Panc1 (cell line): Measurements from ENCODE around the gene LEMD2. TPM values are rescaled to one million over a fixed set of nuclear protein-coding genes. Genes with fewer than 3 reads are reported as not detected.
A peak's percentile ranks its signal among the peaks of the same experiment; 100 is the strongest.

Experiments
- ATAC-seq: fragments of 200-7000 bp; cut with Tn5 transposase; 2 replicates; pipeline ENCODE4 v1.9.1; 2020; ENCODE audit warnings: mild to moderate bottlenecking, moderate library complexity
- BruUV-seq: library from RNA; stranded (reverse); fragments of 400-500 nt; replicated peaks from 2 replicates; lab custom pipeline; 2021; lab: Mats Ljungman, UMichigan
- CTCF ChIA-PET: fragments of 300-600 bp; sonication (Branson Sonifier 250); formaldehyde crosslinking; loops from one replicate; lab custom pipeline; 2022; ENCODE audit warnings: antibody characterized with exemption; lab: Charles Lee
- POLR2A ChIA-PET: fragments of 300-600 bp; sonication (Branson Sonifier 250); formaldehyde crosslinking; loops from one replicate; lab custom pipeline; 2022; ENCODE audit warnings: antibody characterized with exemption; lab: Charles Lee
- DNase-seq: peaks from one replicate; pipeline ENCODE4 v3.0.0-alpha.2; 2010; ENCODE audit warnings: low read depth, low spot score
- H3K27ac ChIP-seq: 2 replicates; pipeline ENCODE4 v1.5.1; 2011; ENCODE audit warnings: mild to moderate bottlenecking, low read length, inconsistent platforms
- H3K27me3 ChIP-seq: fragments of 200-500 bp; sonication (Bioruptor generic); 2 replicates; pipeline ENCODE4 v1.6.0; 2014; ENCODE audit warnings: low read length, inconsistent platforms; ENCODE audit not compliant: control insufficient read depth, insufficient read depth
- H3K36me3 ChIP-seq: fragments of 200-500 bp; sonication (Bioruptor generic); 2 replicates; pipeline ENCODE4 v1.5.1; 2014; ENCODE audit warnings: inconsistent platforms, mild to moderate bottlenecking, low read length, moderate library complexity; ENCODE audit not compliant: control insufficient read depth, insufficient read depth
- H3K4me1 ChIP-seq: 2 replicates; pipeline ENCODE4 v1.5.1; 2011; ENCODE audit warnings: inconsistent platforms, mild to moderate bottlenecking, low read length, moderate library complexity; ENCODE audit not compliant: control insufficient read depth, insufficient read depth
- H3K4me3 ChIP-seq, 2 experiments: 2 replicates each; pipeline ENCODE4 v1.5.1; 2011 to 2012; ENCODE audit warnings: low read depth in 2 of 2, low read length in 2 of 2, mild to moderate bottlenecking in 2 of 2, inconsistent platforms in 1 of 2, moderate library complexity in 1 of 2
- H3K9me3 ChIP-seq: fragments of 200-500 bp; sonication (Bioruptor generic); 2 replicates; pipeline ENCODE4 v1.5.1; 2014; ENCODE audit warnings: low read depth, mild to moderate bottlenecking, inconsistent platforms, low read length, moderate library complexity; ENCODE audit not compliant: control insufficient read depth, insufficient read depth
- POLR2AphosphoS5 ChIP-seq: IDR thresholded peaks from 2 replicates; pipeline ENCODE4 v1.6.1; 2012; ENCODE audit warnings: mild to moderate bottlenecking, low read depth, low read length, moderate library complexity
- SIN3A ChIP-seq: IDR thresholded peaks from 2 replicates; pipeline ENCODE4 v1.6.1; 2012; ENCODE audit warnings: low read depth, mild to moderate bottlenecking, low read length, moderate library complexity, borderline replicate concordance; ENCODE audit not compliant: insufficient read depth
- TCF7L2 ChIP-seq: IDR thresholded peaks from 2 replicates; pipeline ENCODE4 v1.6.1; 2011; ENCODE audit warnings: mild to moderate bottlenecking, low read depth, low read length, inconsistent platforms
- in situ Hi-C: cut with HindIII; loops from 2 replicates; pipeline ENCODE4 v1.10.0; 2016; ENCODE audit warnings: low sequenced_read_pairs, low pct_unique_long_range_greater_than_20kb
- intact Hi-C: fragments of 100-400 bp; cut with micrococcal nuclease; formaldehyde crosslinking; loops from one replicate; pipeline ENCODE4 v1.10.0; 2022; ENCODE audit not compliant: unreplicated experiment
- total RNA-seq: library from RNA; stranded (reverse); gene quantifications from one replicate; pipeline ENCODE4 v1.2.1, GENCODE V29; 2021; ENCODE audit not compliant: unreplicated experiment
- TF ChIP-seq, protein P1 (sequence below), 2 experiments: IDR thresholded peaks; 2 replicates each; pipeline ENCODE4 v1.6.1; 2011 to 2012; ENCODE audit warnings: low read depth in 2 of 2, control low read depth in 1 of 2, low read length in 1 of 2, mild to moderate bottlenecking in 1 of 2, moderate library complexity in 1 of 2; ENCODE audit not compliant: insufficient read depth in 1 of 2
- TF ChIP-seq, protein P2 (sequence below): fragments of 450-650 bp; IDR thresholded peaks from 2 replicates; pipeline ENCODE4 v1.5.1; 2017; ENCODE audit warnings: mild to moderate bottlenecking

The LEMD2 gene
- total RNA-seq, 1 experiment from 2014 or later, result 89.8 TPM

DNA sequence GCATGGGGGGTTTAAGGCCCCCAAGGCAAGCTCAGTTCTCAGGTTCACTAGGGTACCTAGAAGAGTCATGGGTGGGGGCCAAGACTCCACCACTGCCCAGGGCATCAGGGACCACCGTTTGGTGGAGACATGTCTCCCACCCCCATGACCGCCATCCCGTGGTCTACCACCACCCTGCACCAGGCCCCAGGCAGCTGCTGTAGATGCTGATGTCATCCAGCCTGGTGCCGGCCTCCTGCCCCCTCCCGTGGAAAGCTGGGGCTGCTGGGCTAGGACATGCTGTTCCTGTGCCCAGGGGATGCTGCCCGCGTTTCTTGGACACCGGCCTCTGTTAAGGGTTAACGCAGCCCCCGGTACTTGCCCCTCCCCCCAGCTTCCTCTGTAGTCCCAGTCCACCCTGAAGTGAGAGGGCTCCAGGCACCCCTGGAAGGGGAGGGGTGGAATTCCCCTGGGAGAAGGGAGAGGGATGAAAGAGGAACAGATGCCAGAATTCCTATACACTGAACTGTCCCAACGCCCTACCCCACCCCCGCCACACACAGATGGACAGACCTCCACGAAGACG, 42.8 kb downstream of the LEMD2 start:
- H3K4me1 ChIP-seq, result peaks cover 9% of the 10 kb centered on the region
- POLR2A ChIA-PET, result interaction anchor here (0.5 kb wide), 1 partner anchor 9 kb away, joined by 4 read pairs; no protein-coding TSS in a partner anchor
- no peak overlapping the region for H3K4me3 ChIP-seq
- H3K27me3 ChIP-seq, result no peaks in the 10 kb centered on the region
- intact Hi-C loops (loop anchor here (10.0 kb wide), 1 partner anchor 409 kb away; no protein-coding TSS in a partner anchor), in situ Hi-C loops (no loop called here)
- DNase-seq (no peak), ATAC-seq (peak; percentile 44; the same call in 1 of the 2 replicates)
- no peaks in the 10 kb centered on the region for H3K36me3 ChIP-seq
- no peaks in the 10 kb centered on the region for H3K9me3 ChIP-seq
- TF ChIP-seq, protein P1, sequence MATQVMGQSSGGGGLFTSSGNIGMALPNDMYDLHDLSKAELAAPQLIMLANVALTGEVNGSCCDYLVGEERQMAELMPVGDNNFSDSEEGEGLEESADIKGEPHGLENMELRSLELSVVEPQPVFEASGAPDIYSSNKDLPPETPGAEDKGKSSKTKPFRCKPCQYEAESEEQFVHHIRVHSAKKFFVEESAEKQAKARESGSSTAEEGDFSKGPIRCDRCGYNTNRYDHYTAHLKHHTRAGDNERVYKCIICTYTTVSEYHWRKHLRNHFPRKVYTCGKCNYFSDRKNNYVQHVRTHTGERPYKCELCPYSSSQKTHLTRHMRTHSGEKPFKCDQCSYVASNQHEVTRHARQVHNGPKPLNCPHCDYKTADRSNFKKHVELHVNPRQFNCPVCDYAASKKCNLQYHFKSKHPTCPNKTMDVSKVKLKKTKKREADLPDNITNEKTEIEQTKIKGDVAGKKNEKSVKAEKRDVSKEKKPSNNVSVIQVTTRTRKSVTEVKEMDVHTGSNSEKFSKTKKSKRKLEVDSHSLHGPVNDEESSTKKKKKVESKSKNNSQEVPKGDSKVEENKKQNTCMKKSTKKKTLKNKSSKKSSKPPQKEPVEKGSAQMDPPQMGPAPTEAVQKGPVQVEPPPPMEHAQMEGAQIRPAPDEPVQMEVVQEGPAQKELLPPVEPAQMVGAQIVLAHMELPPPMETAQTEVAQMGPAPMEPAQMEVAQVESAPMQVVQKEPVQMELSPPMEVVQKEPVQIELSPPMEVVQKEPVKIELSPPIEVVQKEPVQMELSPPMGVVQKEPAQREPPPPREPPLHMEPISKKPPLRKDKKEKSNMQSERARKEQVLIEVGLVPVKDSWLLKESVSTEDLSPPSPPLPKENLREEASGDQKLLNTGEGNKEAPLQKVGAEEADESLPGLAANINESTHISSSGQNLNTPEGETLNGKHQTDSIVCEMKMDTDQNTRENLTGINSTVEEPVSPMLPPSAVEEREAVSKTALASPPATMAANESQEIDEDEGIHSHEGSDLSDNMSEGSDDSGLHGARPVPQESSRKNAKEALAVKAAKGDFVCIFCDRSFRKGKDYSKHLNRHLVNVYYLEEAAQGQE (IDR thresholded peaks at IDR 0.05; ENCODE audit: insufficient read depth in 1 of 2, low read depth in 2 of 2, low read length in 1 of 2), result no peak
- no peak for TF ChIP-seq POLR2AphosphoS5
- CTCF ChIA-PET, result interaction anchor here (0.5 to 3.9 kb wide), 2 partner anchors 16 to 406 kb away, joined by 5 to 24 read pairs; no protein-coding TSS in a partner anchor
- BruUV-seq, result no TSS peak
- H3K27ac ChIP-seq, result no peak overlapping the region

DNA sequence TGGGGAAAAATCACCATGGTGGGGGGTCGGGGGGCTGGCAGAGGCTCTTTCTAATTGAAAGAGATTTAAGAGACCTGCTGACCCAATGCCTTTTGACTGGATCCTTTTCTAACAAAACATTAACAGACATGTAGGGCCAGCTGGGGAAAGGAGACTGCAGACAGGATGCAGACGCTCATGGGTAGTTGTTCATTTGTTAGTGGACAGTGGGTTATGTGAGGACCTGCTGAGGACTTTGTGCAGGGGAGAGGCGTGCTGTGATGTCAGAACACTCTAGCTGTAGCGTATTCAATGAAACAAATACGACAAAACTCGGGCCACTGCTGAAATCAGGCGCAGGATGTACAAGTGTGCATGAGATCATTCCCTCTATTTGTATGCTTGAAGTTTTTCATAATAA, 43.4 kb downstream of the LEMD2 start:
- Histone ChIP-seq H3K27me3 (no peaks in the 10 kb centered on the region), H3K36me3 (no peaks in the 10 kb centered on the region), H3K27ac (peak overlapping the region; percentile 12; the same call in 1 of the 2 replicates), H3K4me1 (peaks cover 9% of the 10 kb centered on the region), H3K4me3 (no peak overlapping the region), H3K9me3 (no peaks in the 10 kb centered on the region)
- no peak for ATAC-seq
- no peak for DNase-seq
- intact Hi-C loops (loop anchor here (10.0 kb wide), 1 partner anchor 409 kb away; no protein-coding TSS in a partner anchor), in situ Hi-C loops (no loop called here)
- BruUV-seq, result no TSS peak
- ChIA-PET POLR2A (interaction anchor here (0.5 kb wide), 1 partner anchor 10 kb away, joined by 4 read pairs; no protein-coding TSS in a partner anchor), CTCF (interaction anchor here (0.5 to 3.9 kb wide), 2 partner anchors 16 to 407 kb away, joined by 5 to 24 read pairs; no protein-coding TSS in a partner anchor)
- TF ChIP-seq, protein P2, sequence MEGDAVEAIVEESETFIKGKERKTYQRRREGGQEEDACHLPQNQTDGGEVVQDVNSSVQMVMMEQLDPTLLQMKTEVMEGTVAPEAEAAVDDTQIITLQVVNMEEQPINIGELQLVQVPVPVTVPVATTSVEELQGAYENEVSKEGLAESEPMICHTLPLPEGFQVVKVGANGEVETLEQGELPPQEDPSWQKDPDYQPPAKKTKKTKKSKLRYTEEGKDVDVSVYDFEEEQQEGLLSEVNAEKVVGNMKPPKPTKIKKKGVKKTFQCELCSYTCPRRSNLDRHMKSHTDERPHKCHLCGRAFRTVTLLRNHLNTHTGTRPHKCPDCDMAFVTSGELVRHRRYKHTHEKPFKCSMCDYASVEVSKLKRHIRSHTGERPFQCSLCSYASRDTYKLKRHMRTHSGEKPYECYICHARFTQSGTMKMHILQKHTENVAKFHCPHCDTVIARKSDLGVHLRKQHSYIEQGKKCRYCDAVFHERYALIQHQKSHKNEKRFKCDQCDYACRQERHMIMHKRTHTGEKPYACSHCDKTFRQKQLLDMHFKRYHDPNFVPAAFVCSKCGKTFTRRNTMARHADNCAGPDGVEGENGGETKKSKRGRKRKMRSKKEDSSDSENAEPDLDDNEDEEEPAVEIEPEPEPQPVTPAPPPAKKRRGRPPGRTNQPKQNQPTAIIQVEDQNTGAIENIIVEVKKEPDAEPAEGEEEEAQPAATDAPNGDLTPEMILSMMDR, result no peak
- TF ChIP-seq, protein P1 (IDR thresholded peaks at IDR 0.05; ENCODE audit: insufficient read depth in 1 of 2, low read depth in 2 of 2, low read length in 1 of 2), result no peak
- TF ChIP-seq TCF7L2, result no peak
- no peak for TF ChIP-seq SIN3A
- TF ChIP-seq POLR2AphosphoS5, result no peak
